Measurements from ENCODE around the gene WDR47. TPM values are rescaled to one million over a fixed set of nuclear protein-coding genes. Genes with fewer than 3 reads are reported as not detected.
A peak's percentile ranks its signal among the peaks of the same experiment; 100 is the strongest.

Gene WDR47
- total and polyA plus RNA-seq, 2 of the 8 experiments (the other 6 are each of a cell fraction or from before 2014, with no cell fraction given): 1.9 to 6.7 TPM

GRCh38 chr1:109041621-109042468 lies at the start of gene WDR47 (continued):
- TF ChIP-seq SIN3A (conservative IDR thresholded peaks at IDR 0.05 in 1 of 2, IDR thresholded peaks at IDR 0.05 in 1 of 2; ENCODE audit: low read depth in 1 of 2, low read length in 2 of 2) (peak in 1 of 2 experiments; percentile 55; a peak in 2 of 4 replicates), GTF2F1 (IDR thresholded peaks at IDR 0.05; ENCODE audit: borderline replicate concordance, low read depth, low read length) (no peak), RBBP5 (IDR thresholded peaks at IDR 0.05; ENCODE audit: borderline replicate concordance, low read depth, low read length) (peak; percentile 56), SRF (IDR thresholded peaks at IDR 0.05; ENCODE audit: low read depth, low read length) (no peak), CEBPB (IDR thresholded peaks at IDR 0.05; ENCODE audit: low read depth, low read length) (no peak), POLR2AphosphoS5 (IDR thresholded peaks at IDR 0.05; ENCODE audit: low read depth, low read length) (peak; percentile 87), RNF2 (IDR thresholded peaks at IDR 0.05; ENCODE audit: borderline replicate concordance, low read depth, low read length, missing control alignments, poor library complexity, severe bottlenecking) (no peak), SP4 (IDR thresholded peaks at IDR 0.05; ENCODE audit: low read length) (0 out of 2 replicates have a peak, but pooled peaks have one; percentile 41), EGR1 (IDR thresholded peaks at IDR 0.05; ENCODE audit: borderline replicate concordance, low read depth, low read length) (no peak), PHF8 (conservative IDR thresholded peaks at IDR 0.05; ENCODE audit: low read depth, low read length) (peak; percentile 63; the same call in 1 of the 2 replicates), HDAC2 (IDR thresholded peaks at IDR 0.05; ENCODE audit: borderline replicate concordance in 1 of 2, low read depth in 2 of 2, low read length in 2 of 2) (0 out of 4 replicates have a peak, but pooled peaks of 1 of the 2 experiments have one; percentile 56), ATF3 (IDR thresholded peaks at IDR 0.05; ENCODE audit: insufficient read depth, low read depth, low read length) (no peak), SIRT6 (IDR thresholded peaks at IDR 0.05; ENCODE audit: low read length) (no peak), RFX5 (IDR thresholded peaks at IDR 0.05; ENCODE audit: borderline replicate concordance, low read depth, low read length) (no peak), RXRA (IDR thresholded peaks at IDR 0.05; ENCODE audit: insufficient read depth, low read depth, low read length) (no peak), NANOG (IDR thresholded peaks at IDR 0.05; ENCODE audit: insufficient read depth, low read depth, low read length, poor library complexity, severe bottlenecking) (peak; percentile 37), FOSL1 (IDR thresholded peaks at IDR 0.05; ENCODE audit: insufficient read depth, low read depth, low read length) (no peak), SAP30 (IDR thresholded peaks at IDR 0.05; ENCODE audit: insufficient read depth, insufficient replicate concordance, low read length) (no peak), BRCA1 (IDR thresholded peaks at IDR 0.05; ENCODE audit: low read depth, low read length) (no peak), TCF12 (IDR thresholded peaks at IDR 0.05; ENCODE audit: low read depth, low read length) (no peak), TAF1 (IDR thresholded peaks at IDR 0.05; ENCODE audit: low read depth, low read length) (peak; percentile 98), MAX (IDR thresholded peaks at IDR 0.05) (peak; percentile 27; the same call in 1 of the 2 replicates)
